GM18873 (cell line): Measurements from ENCODE around the gene CFL1.
"Not testable (repeated sequence)": the region's sequence is repeated elsewhere in the genome, so short reads cannot be mapped to it uniquely, and the experiment has no call there.

ENCODE experiments used
- ATAC-seq: cut with Tn5 transposase; IDR thresholded peaks from one replicate; pipeline ENCODE4 v1.9.1; 2021; ENCODE audit warnings: mild to moderate bottlenecking, moderate library complexity, moderate number of reproducible peaks; ENCODE audit not compliant: unreplicated experiment, low FRiP score

Gene CFL1

DNA sequence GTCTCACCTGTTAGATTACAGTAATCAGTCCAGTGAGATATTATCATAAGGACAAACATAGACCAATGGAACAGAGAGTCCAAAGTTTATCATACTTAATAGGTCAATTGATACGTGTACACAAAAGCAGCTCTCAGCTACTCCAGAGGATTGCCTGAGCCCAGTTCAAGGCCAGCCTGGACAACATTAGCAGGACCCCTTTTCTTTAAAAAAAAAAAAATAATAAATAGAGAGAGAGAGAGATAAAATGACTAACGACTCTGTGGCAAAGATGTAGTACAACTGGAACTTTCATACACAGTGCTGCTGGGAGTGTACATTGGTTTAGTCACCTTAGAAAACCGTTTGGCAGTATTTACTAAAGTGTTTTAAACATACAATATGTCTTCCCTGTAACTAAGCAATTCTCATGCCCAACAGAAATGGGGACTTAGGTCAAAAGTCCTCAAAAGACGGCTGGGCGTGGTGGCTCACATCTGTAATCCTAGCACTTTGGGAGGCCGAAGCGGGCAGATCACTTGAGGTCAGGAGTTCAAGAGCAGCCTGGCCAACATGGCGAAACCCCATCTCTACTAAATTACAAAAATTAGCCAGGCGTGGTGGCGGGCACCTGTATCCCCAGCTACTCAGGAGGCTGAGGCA is 13.6 kb downstream of the CFL1 start:
- no peak for ATAC-seq

DNA sequence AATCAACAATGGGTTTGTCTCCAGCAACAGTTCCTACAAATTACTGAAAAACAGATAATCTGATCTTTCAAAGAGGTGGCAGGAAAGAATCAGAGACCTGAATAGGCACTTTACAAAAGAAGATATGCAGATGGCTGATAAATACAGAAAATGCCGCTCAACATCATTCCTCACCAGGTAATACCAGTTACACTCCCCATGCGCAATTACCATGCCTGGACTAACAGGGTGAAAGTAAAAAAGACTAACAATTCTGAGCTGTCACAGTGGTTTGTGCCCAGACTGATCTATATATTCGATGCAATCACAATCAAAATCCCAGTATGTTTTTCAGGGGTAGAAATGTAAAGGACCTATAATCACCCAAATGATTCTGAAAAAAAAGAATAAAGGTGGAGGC is 14.2 kb downstream of the CFL1 start:
- no peak for ATAC-seq

DNA sequence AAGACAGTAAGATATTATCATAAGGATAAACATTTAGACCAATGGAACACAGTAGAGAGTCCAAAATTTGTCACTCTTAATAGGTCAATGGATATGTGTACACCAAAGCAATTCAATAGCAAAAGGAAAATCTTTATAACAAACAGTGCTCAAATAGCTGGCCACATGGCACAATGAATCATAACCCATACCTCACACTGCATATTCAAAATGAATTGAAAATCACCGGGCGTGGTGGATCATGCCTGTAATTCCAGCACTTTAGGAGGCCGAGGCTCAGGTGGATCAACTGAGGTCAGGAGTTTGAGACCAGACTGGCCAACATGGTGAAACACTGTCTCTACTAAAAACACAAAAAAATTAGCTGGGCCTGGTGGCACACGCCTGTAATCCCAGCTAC is 15.8 kb downstream of the CFL1 start:
- no peak for ATAC-seq

DNA sequence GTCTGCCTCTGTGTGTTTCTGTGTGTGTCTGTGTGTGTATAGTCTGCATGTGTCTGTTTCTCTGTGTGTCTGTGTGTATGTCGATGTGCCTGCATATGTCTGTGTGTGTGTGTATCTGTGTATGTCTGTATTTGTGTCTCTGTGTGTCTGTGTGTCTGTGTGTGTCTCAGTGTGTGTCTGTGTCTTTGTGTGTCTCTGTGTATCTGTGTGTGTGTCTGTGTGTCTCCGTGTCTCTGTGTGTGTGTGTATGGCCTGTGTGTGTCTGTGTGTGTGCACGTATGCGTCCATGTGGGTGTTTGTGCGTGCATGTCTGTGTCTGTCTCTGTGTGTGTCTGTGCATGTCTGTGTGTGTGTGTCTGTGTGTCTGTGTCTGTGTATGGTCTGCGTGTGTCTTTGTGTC is 23.8 kb downstream of the CFL1 start:
- no peak for ATAC-seq

DNA sequence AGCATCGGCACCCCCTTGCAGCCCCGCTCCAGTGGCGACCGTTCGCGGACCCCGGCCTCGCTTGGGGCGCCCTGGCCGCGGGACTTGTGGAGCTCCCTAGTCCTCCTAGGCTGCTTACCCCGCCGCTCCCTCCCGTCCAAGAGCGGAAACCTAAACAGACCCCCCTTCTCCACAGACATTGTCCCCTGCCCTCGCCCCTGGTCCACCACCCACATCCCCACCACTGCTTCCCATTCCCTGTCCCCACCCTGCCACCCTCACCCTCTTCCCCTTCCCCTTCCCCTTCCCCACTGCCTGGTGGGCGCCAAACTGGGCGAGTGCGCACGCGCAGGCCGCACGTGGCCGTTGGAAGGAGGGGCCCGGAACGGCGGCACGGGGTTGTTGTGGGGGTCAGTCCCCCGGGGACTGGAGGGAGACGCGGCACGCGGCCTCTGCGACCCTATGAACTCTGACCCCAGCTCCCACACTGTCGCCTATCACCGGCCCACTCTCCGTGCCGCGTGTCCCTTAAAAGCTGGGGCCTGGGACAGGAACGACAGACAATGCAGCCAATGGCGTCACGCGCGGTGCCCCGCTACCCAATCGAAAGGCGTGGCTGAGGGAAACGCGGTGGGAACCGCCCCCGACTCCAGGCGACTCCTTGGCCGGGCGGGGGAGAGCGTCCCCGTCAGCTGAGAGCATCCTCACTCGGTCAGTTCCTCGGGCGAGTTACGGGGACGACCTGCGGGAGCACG is 24.5 kb downstream of the CFL1 start, which contains the start of gene SNX32:
SNX32 (plus strand) TSS at position 667 of the 734 bp plus-strand sequence. CDS start 103 bp downstream, outside the sequence.
- peak; percentile 82 for ATAC-seq

DNA sequence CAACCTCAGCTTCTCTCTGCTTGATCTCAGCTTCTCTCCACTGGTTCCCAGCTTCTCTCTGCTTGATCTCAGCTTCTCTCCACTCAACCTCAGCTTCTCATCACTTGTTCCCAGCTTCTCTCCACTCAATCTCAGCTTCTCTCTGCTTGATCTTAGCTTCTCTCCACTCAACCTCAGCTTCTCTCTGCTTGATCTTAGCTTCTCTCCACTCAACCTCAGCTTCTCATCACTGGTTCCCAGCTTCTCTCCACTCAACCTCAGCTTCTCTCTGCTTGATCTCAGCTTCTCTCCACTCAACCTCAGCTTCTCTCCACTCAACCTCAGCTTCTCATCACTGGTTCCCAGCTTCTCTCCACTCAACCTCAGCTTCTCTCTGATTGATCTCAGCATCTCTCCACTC is 25.7 kb downstream of the CFL1 start:
- not testable (repeated sequence) for ATAC-seq

DNA sequence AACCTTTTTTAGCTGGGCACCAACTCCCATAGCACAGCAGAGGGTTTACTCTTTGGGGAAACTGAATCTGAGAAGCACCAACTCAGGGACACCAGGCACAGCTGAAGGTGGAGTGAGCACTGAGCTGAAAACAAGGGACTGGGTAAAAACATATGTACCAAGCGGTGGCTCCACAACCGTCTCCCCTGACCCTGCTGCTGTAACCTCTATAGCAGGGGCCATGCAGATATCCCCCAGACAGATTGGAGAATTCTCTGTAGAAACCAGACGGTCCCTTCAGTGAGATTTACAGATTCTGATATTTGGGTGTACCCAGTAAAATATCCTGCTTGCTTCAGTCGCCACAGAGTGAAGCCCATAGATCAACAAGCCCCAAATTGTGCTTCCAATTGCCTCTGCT is 28.5 kb downstream of the CFL1 start:
- ATAC-seq, result no peak

DNA sequence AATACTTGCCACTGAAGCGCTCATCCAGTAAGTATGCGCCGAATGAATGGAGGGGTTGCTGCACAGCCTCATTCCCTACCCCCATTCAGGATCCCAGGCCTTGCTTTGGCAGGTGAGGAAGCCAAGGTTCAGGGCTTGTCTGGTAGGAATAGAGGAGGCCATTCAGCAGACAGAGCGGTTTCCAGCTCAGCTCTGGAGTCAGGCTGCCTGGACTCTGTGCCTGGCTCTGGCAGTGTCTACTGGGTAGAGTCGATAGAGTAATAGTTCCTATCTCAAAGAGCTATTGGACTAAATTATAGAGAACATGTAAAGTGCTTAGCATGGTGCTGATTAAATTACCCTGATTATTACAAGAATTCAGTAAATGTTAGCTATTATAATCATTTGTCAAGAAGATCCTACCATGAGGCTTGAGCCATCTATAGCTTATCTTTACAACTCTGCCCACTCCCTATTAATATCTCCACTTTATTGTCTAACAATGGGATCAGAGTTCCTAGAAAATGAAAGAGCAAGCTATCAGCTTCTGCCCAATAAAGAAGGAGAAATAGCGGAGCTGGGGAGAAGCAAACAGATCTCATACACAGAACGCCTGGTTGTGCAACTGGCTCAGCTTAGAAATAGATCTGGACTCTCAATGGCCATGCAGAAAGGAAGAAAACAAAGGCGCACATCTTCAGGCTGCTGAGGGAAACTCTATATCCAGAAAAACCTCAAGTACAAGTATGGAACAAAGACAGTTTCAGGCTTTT is 30.8 kb downstream of the CFL1 start:
- ATAC-seq, result no peak

DNA sequence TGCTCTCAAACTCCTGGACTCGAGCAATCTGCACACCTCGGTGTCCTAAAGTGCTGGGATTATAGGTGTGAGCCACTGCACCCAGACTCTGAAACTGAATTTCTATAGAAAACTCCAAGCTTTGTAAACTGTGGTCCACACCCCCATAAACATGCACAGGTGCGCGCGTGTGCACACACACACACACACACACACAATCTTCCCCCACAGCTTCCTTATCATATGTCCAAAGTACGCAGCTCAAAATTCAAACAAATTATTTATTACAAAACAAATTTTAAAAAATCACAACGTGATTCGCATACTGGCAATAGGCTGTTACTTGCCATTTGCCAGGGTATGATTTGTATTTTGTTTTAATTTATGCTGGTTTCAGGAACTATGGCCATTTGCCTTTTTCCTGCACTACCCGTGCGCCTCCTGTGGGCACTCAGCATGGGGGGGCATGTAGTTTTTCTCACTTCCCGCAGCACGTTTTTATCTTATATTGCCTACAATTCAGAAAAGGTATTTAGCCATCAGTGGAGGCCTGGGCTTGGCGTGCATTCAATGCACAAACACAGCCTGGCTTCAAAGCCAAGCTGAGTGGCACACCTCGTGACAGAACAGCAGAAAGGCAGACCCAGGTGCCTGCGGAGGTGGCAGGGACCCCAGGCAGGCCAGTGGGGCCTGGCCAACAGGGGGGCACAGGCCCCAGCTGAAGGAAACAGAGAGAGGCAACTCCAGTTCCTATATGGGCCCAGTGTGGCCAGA is 35.0 kb downstream of the CFL1 start:
- ATAC-seq, result no peak

DNA sequence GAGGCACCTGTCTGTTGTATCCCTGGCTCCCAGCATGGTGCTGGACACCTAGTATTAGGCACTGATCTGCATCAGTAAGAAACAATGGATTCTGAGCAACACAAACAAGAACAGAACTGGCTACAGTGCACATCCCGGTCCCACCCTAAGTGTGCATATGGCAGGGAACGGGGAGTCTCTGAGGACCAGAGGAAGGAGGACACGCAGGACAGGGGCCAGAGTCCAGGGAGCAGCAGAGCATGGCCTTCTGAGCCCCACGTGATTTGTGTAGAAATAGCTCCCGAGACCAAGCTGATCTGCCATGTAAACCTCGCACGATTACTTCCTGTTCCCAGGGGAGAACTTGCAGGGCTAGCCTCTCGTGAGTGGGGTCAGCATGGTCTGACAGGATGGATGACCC is 36.9 kb downstream of the CFL1 start:
- no peak for ATAC-seq

DNA sequence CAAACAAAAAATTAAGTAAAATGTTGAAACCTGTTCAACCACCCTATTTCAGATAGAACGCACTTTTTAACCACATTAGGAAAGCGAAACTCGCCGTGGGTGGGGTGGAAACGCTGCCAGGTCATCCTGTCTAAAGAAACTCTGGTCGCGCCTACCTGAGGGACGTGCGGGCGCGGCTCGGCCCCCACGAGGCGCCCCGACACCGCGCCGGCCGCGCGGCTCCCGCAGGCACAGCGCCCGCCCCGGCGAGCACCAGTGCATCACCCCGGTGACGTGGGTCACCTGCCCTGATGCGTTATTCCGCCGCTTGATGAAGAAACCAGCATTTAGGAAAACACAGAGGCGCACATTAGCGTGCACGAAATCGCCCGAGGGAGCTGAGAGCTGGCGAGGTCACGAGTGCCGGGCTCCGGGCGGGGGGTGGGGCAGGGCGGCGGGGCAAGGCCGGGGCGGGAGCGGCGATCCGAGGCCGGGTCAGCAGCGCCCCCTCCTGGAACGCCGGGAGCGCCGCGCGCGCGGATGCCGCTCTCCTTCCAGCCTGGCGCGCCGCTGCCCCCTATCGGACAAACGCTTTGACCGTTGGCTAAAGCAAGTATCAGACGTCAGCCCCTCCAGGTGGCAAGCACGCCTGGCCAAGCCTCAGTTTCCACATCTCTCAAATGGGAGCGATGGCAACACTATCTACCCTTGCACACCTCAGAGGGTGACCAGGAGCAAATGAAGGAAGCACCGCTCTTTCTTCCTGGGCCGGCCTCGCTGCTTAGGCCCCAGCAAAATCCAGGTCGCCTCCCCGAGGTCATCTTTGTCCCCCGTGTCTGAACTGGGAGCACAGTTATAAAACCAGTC is 39.9 kb downstream of the CFL1 start:
- ATAC-seq, result peak; percentile 59

DNA sequence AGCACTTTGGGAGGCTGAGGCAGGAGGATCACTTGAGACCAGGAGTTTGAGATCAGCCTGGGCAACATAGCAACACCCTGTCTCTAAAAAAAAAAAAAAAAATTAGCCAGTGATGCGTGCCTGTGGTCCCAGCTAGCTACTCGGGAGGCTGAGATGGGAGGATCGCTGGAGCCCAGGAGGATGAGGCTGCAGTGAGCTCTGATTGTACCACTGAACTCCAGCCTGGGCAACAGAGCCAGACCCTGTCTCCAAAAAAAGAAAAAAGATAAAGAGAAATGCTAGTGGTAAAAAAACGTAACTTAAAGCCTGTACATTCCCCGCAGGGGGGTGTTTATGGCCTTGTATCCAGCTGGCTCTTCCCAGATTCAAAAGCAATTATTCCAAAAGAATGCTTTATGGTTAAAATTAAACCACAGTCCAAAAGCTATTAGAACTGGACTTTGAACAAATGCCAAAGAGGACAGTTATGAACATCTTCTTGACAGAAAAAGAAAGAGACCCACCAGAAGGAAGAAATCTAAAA is 40.6 kb downstream of the CFL1 start:
- no peak for ATAC-seq

DNA sequence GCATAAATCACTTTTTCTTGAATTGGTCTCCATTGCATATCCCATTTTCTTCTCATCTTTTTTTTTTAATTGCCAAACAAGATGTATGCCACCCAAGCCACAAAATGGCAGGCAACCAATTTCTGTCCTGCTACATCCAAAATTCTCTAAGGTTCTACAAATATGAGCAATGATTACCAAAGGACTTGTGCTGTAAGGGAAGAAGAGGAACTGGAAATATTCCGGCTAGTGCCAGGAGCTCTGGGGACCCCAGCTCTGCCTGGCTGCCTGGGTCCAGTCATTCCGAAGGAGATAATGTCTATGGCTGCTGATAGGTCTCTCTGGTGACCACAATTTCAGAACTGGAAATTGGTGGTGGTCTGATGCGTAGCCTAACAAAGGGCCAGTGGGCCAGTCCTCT is 41.3 kb downstream of the CFL1 start:
- ATAC-seq, result no peak

DNA sequence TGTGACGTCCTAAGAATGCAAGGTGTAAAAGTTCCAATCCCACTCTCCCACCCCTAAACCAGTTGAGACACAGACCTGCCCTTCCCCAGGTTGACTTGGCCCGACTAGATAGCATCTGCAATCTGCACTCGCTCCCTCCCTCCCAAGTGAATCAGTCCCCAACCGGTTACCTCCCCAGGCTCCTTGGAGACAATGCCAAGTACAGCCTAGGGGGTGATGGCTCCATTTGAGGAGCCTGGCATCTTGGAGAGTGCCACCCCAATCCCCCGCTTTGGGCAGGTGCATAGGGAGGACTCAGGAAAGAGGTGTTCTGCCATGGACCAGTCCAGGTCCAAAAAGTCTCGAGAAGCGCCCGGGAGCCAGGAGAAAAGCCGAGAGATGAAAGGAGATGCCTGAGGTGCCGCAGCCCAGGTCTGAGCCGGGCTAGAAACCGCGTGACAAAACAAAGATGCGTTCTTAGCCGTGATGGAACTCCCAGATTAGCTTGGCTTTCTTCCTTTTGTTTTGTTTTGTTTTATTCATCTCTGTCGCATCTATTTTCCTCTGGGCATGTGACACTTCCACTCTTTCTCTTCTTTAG is 42.9 kb downstream of the CFL1 start:
- no peak for ATAC-seq

DNA sequence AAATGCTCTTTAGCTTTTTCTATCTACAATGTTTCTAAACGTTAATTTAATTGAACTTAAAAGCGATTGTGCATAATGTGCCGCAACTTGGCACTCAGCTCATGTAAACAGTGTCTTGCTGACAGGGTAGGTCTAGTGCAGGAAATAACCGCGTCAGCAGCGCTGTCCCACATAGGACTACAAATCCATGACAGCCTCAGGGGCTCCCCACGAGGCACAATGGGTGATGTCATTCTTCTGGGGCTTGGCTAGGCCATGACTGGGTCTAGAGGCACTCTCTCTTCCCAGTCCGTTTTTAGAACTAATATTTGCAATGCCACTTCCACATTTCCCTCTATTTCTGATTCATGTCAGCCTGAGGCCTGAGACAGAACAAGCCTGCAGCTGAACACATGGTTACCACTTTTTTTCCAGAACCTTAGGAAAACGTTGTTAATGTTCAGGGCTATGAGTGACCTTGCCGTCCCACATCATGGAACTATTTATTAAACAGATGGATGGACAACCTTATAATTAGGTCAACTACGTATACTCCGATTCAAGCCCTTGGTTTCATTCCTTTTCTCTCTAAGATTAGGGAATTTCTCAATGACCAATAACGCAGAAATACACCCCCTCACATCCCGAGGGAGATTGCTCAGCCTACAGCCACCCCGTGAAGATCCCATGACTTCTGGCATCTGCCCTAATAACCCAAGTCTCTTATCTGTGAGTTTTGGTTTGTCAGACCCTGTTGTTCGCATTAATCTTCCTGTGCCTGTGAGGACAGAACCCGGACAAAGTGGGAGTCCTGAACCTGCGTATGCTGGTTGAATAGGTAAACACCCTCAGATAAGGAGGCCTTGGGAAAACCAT is 43.6 kb downstream of the CFL1 start:
- no peak for ATAC-seq

DNA sequence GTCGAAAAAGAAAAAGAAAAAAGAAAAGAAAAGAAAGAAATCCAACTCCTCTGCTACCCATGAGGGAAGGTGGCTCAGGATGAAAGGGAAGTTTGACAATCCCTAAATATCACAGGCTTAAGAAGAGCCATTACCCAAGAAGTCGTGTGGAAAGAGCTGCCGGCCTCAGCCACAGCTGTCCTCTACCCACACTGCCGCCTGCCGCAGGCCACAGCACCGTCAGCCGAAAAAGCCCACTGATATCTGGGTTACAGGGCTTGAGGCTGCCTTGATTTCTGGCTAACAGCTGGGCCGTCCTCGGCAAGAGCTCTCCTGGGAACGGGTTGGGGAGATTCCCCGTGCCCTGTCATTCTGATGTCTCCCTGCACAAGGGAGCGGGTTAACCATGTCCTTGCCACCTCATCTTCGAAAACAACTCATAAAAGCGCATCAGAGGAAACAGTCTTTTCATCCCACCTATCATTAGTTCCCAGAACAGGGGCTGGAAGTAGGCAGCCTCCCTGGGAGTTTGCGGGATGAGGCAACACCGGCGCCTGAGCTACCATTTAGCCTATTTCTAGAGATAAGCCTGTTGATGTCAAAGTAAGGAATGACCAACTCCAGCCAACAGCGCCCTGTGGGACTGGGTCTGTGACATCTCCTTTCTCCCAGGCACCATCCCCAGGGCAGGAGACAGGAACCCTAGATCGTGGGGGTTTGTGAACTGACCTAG is 46.1 kb downstream of the CFL1 start:
- ATAC-seq, result no peak

DNA sequence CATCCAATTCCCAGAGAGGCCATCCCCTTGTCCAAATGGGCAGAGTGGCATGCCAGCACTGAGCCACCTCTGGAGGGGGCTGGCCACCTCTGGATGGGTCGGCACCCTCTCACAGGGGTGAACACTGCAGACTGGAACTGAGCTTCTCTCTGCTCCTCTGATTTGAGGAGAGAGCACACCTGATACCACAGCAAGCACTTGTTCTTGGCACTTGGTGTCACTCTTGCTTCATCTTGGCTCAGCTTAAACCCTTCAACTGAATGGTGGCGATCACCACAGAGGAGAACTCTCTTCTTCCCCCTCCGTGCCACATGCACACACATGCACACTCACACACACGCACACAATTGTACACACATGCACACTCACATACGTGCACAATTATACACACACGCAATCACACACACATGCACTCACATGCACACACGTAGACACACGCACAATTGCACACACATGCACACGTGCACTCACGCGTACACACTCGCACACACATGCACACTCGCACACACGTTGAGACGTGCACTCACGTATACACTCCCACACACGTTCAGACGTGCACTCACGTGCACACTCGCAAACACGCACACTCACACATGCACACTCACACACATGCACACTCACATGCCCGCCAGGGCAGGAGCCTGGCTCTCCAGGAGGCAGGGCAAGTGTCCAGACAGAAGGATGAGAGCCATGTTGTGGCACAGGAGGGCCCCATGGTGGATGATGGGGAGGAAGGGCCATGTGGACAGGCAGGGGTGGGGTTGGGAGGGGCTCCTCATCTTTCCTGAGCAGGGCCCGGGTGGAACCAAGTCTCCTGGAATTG is 47.7 kb downstream of the CFL1 start:
- no peak for ATAC-seq
